ENCODE measurements around the gene WSB2.
A peak's percentile ranks its signal among the peaks of the same experiment; 100 is the strongest.
"Not testable (repeated sequence)": the region's sequence is repeated elsewhere in the genome, so short reads cannot be mapped to it uniquely, and the experiment has no call there.

Gene WSB2

DNA sequence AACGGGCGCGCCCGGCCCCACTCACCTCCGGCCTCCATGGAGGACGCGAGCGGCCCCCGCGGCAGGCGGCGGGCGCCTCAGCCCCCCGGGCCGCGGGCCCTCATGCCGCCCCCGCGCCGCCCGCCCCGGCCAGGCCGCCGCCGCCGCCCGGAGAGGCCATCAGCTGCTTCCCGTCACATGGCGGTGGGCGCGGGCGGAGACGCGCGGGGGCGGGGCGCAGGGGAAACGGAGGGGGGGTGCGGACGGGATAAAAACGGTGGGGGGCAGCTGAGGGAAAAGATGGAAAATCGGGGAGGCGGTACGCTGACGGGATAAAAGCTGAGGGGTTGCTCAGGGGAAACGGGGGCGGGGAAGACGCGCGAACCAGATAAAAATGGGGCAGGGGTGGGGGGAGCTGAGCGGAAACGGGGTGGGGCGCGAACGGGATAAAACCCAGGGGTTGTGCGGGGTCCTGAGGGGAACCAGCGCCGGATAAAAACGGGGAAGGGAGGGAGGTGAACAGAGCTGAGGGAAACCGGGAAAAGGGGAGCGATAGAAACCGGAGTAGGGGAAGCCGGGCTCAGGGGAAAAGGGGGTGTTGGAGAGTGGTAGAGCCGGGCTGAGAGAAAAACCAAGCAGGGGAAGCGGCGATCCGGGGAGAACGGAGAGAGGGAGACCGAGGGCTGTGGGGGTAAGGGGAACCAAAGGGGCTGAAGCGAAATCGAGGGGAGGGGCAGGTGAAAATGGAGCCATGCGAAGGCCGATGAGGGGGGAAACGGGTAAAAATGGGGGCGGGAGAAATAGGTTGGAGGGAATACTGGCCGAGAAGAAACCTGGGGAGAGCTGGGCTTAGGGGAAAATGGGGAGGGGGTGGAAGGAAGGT is at the start of gene WSB2:
TSS of gene WSB2 (minus strand) at position 169 of the 862 bp plus-strand sequence. CDS start at position 38, 131 bp downstream.
- peak; percentile 33 for DNase-seq

DNA sequence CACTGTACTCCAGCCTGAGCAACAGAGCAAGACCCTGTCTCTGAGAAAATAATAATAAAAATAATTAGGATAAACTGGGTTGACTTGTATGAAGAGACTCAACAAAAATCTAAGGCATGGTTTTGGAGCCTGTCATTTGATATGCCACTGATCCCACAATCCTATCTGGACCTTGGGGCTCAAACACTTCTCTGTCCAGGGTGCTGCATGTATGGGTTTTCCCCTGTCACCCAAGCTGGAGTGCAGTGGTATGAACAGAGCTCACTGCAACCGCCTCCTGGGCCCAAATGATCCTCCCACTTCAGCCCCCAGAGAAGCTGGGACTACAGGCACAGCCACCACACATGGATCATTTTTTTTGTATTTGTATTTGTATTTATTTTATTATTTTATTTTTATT is 48.1 kb upstream of the WSB2 start:
- no peak for DNase-seq

DNA sequence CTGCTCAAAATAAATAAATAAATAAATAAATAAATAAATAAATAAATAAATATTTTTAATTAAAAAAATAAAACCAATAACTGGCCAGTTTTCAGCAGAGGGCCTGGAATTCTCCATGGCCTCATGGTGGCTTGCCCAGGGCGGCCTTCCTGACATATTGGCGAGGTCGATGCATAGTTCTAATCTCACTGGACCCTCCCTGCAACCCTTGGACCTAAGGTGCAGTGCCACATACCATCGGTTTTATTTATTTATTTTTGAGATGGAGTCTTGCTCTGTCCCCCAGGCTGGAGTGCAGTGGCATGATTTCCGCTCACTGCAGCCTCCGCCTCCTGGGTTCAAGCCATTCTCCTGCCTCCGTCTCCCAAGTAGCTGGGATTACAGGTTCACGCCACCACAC is 46.7 kb upstream of the WSB2 start:
- no peak for DNase-seq

DNA sequence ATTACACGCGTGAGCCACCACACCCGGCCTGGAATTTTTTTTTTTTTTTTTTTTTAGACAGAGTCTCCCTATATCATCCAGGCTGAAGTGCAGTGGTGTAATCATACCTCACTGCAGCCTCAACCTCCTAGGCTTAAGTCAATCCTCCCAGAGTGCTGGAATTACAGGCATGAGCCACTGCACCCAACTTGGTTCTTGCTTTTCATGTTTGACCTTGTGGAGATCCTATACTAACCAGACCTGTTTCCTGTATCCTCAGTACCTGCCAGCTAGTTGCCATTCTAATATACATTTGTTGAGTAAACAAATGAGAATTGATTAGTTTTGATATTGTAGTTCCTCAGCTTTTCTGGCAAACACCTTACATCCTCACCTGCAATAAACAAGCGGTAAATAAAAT is 46.0 kb upstream of the WSB2 start:
- DNase-seq, result no peak

DNA sequence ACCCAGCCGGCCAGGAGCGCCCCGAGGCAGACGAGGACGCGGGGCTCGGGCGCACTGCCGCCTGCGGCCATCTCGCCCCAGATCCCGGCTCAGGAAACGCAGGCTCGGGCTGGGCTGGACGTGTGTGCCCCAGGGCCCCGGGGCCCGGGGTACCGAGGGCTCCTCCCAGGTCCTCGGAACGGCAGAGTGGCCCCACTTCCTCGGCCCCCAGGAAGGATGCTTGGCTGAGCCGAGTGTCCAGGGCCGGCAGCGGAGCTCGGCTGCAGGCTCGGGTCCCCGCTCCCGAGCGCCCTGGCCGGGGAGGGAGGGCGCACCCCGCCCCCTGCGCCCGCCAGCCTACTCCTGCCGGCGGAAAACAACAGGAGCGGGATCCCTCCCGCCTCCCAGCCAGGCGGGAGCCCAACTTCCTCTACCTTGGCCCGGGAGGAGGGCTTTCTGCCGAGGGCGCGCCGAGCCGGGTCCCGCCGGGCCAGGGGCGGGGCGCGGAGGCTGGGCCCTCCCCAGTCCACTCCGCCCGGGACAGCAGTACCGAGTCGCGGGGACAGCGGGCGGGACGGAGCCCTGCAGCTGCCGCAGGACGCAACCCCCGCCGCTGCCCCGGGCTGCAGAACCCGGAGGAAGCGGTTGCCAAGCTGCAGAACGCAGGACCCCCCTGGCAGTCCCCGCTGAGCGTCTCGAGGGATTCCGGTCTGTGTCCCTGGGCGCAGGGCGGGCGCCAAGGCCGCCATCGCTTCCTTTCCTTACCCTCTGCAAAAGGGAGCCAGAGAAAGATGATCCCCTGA is 42.8 kb upstream of the WSB2 start, which contains the start of gene VSIG10:
TSS of gene VSIG10 (minus strand) at position 411 of the 782 bp plus-strand sequence. CDS start at position 71, 340 bp downstream.
- no peak for DNase-seq

DNA sequence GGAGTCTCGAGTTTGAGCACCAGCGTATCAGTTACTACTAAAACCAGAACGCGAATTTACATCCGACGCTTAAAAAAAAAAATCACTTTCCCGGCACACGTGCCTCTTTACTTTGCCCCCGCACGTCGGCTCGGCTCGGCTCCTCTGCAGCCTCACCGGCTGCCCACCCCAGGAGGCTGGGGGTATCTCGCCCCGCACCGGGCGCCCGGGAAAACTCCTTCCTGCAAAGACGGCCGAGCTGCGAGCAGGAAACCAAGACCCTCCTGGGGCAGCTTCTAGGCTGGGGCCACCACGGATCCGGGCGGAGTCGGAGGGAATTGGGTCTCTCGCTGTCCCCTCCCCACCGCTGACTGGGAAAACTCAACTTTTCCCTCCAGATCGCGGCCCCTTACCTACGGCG is 42.2 kb upstream of the WSB2 start:
- no peak for DNase-seq

DNA sequence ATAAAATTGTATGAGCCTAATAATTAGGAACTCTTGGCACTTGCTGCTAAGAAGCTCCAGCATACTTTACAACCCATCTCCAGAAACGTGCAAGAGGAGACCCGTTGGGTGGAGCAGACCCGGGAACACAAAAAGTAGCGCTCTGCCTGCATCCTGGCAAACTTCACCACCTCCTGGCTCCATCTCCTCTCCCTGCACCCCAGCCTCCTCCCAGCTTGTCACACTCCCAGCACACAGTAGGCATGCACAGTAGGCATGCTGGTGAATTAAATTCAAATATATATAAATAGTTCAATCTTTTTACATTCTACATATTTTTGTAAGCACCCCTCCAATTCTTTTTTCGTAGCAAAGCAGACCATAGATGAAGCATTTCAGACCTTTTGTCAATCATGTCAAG is 41.6 kb upstream of the WSB2 start:
- no peak for DNase-seq

DNA sequence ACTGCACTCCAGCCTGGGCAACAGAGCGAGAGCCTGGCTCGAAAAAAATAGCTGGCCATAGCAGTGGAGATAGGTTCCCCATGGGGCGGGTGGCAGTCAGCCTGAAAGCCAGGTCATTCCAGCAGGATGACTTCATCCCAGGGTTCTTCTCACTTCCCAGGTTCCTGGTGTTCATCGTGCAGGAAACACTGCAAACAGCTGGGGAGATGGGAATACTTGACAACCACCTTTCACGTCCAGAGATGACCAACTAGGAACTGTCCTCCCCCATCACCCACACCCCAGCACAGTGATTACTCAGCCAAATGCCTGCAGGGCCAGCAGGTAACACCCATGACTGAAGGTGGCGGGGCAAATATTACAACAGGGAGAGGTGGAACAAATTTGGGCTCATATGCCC is 41.1 kb upstream of the WSB2 start:
- no peak for DNase-seq

DNA sequence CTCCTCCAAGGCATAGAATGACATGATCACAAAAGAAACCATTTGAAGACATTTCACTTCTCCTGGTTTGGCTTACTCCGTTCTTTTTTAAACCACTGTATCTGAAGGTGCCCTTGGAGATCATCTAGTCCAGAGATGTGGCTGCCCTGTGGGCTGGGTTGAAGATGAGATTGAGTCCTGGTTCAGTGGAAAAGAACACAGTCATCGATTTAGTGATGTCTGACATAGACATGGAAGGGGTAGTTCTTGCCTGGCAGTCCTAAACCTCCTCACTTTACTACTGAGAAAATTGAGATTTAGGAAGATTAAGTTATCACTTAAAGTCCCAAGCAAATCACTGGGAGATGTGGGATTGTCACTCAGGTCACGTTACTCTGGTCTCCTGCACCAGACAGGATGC is 40.1 kb upstream of the WSB2 start:
- no peak for DNase-seq

DNA sequence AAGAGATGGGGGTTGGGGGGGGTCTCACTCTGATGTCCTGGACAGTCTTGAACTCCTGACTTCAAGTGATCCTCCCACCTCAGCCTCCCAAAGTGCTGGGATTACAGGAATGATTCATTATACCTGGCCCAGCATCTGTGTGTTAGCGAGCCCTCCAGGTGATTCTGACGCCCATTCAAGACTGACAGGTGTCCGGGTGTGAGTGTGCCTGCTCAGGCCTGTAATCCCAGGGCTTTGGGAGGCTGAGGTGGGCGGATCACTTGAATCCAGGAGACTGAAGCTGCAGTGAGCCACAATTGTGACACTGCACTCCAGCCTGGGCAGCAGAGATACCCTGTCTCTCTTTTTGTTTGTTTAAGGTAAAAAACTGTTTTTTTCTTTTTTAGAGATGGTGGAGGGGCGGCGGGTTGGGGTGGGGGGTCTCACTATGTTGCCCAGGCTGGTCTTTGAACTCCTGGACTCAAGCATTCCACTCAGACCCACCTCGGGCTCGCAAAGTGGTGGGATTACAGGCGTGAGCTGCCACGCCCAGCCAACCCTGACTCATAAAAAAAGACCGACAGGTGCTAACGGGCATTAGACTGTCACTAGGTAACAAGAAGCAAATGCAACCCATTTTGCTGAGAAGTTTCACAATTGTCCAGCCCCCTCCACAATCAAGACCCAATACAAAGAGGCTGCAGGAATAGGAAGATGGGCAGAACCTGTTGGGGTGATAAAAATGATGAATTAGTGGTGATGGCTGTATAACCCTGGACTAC is 38.1 kb upstream of the WSB2 start:
- DNase-seq, result no peak

DNA sequence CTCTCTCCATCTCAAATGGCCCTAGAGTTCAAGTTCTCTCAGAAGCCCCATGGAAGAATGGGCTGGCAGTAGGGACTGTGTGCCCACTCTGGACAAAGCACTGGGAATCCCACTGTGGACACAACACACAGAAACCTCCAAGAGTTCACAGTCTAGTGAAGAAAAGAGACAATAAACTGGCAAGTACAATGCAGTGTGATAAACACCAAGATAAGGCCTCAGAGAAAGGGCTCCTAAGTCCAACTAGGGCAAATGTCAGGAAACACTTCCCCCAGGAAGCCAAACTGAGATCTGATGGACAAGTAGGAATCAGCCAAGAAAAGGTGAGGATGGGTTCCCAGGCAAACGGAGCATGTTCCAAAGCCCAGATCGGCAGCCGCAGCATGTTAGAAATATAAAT is 37.4 kb upstream of the WSB2 start:
- DNase-seq, result no peak

DNA sequence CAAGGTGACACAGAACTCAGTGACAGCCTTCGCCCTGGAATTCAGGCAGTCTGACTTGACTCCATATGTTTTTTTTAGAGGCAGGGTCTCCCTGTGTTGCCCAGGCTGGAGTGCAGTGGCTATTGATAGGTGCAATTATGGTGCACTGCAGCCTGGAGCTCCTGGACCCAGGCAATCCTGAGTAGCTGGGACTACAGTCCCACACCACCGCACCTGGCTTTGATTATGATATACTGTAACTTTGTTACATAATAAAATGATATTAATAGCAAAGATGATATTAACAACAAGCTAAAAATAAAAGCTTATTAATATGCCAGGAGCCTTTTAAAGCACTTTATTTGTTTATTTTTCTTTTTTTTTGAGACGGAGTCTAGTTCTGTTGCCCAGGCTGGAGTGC is 33.1 kb upstream of the WSB2 start:
- no peak for DNase-seq

DNA sequence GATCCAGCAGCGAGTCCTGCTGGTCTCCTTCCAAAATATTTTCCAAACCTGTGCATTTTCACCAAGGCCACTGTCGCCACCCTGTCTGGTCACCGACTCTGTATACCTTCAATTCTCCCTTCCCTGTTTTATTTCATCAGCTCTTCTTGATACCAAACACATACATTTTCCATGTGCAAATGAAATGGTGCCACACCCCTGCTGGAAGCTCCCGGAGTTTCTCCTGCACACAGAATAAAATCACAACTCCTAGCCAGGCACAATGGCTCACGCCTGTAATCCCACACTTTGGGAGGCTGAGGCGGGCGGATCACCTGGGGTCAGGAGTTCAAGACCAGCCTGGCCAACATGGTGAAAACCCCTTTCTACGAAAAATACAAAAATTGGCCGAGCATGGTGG is 28.8 kb upstream of the WSB2 start:
- no peak for DNase-seq

DNA sequence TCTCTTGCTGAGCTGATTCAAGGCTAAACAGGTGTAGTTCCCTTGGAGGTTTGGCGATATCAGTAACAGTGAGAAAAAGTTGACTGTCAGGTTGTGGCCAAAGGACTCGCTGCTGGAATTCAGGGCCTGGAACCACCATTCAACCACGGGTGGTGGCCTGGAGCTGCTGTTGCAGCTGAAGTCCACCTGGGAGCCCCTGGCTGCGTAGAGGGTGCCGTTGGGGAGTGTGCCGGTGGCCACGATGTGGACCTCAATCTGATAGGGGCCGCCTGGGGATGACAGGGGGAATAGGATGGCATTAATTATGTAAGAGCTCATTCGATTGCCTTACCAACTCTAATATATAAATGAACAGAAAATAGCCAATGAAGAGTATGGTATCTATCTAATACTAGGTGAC is 21.2 kb upstream of the WSB2 start:
- DNase-seq, result no peak

DNA sequence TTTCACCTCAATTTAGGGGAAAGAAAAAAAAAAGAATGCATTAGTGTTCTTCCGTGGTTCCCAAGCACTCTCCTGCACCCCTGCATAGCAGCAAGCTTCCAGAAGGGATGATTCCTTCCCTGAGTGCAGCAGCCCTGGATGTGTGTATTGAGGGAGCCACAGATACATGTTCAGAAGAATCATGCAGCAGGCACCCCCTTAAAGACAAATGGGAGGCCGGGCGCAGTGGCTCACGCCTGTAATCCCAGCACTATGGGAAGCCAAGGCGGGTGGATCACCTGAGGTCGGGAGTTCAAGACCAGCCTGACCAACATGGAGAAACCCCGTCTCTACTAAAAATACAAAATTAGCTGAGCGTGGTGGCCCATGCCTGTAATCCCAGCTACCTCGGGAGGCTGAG is 20.5 kb upstream of the WSB2 start:
- DNase-seq, result not testable (repeated sequence)

DNA sequence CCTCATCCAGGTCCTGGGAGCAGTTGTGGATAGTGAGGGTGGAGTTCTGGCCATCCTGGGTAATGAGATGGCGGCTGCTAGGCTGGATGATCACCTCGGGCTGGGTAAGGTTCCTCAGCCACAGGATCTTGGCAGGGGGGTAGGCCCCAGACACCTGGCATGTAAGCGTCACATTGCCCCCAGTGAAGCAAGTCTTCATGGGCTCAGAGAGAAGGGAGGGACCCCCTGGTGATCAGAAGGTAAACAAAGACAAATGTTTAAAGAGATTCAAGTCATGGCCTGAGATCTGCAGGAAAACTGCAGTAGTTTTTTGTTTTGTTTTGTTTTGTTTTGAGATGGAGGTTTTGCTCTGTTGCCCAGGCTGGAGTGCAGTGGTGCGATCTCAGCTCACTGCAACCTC is 12.8 kb upstream of the WSB2 start:
- DNase-seq, result no peak

DNA sequence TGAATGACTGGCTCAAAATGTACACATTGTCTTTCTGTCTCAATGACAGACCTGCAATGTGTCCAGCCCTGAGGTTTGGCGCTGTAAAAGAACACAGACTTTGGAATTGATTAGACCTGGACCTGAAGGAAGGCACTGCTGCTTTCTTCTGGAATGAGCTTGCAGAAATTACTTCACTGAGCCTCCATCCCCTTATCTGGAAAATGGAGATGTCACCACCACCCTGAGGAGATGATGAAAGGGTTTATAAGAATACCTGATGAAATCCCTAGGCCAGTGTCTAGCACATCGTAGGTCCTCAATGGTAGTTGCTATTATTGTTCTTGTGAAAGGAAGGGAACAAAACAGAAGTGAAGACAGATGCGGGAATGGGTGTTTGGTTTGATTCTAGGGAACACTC is 9.7 kb upstream of the WSB2 start:
- no peak for DNase-seq

DNA sequence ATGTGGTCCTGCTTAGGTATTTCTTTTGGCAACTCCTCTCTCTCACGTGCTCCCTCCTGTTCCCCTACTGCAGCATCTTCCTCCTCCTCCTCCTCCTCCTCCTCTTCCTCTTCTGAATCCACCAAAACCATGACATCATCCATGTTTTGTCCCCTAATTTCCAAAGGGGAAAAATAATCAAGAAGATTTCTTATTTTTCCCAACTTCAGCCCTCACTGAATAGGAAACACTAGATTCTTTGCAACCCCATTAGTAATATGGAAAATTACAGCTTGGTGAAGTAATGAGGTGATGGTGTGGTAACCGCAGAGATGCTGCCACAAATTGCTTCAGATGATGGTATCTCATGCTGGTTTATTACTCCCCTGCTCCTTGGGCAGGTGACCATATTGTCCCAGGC is 7.5 kb upstream of the WSB2 start:
- DNase-seq, result no peak

DNA sequence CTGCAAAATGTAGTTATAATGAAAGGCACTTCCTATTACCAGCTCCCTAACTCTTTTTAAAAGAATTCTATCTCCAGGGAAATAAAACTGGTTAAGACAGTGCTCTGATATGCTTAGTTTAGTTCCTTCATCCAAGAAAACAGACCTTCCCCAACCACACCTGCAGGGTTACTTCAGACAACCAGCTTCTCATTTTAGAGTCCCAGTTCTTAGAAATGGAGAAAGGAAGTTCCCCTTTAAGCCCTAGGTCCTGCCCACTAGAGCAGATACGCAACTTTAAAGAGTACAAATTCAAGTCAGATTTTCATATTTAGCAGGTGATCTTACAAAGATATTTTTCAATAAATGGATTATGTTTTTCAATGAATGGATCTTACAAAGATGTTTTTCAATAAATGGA is 4.4 kb upstream of the WSB2 start:
- no peak for DNase-seq

DNA sequence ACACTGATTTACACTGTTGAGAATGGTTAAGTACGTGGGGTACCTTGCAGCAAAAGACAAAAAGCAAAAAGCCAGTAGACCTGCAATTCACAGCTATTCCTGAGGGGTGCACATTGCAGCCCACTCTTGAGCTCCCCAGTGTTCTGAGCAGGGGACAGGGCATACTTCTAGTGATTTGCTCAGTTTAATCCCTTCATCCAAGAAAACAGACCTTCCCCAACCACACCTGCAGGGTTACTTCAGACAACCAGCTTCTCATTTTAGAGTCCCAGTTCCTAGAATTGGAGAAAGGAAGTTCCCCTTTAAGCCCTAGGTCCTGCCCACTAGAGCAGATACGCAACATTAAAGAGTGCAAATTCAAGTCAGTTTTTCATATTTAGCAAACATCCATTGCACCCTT is 3.6 kb upstream of the WSB2 start:
- DNase-seq, result no peak

DNA sequence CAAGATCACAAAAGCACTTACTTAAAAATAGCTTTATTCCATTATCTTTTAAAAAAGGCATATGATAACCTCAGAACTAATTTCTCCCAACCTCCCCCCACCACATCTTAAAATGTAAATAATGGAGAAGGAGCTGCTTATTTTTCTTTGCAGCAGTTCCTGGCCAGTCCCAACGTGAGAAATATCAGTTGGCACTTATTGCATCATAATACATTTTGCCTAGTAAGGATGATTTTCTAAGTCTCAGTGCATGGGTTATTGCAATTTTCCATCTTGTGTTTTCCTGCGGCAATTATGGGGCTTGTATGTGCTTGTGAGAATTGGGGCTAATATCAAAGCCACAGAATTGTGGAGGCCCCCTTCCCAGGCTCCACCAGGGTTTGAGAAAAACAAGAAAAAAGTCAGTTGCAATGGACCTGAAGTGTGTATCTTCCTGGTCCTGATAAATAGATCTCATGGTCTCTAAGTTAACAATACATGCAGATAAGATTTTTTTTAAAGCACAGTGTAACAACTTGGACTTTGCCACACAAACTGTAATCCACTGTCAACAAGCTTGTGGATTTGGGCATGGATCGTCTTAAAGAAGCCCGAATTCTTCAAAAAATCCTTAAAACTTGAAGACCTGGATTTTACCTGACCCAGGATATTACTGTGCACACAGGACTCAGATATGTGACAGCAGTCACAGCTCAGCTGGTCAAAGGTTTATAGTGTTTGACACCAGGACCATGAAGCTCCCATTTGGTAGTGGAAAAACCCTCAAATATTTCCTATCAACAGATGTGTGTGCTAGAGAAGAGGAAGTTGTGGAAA is 2.8 kb upstream of the WSB2 start:
- no peak for DNase-seq
